ENCODE results near the gene TRIM60. TPM values are rescaled to one million over a fixed set of nuclear protein-coding genes. Genes with fewer than 3 reads are reported as not detected.
"Not testable (repeated sequence)": the region's sequence is repeated elsewhere in the genome, so short reads cannot be mapped to it uniquely, and the experiment has no call there.

TRIM60 gene
- total RNA-seq, 1 donor from 2014 or later: not detected

- no peaks in the 10 kb centered on the region for H3K27me3 Mint-ChIP-seq
- no peak for DNase-seq
- H3K4me1 Mint-ChIP-seq: no peaks in the 10 kb centered on the region
- intact Hi-C loops (cut with micrococcal nuclease): no loop called here
- H3K36me3 Mint-ChIP-seq (ENCODE audit: low read depth): peaks cover 44% of the 10 kb centered on the region
- ChIA-PET CTCF (interaction anchor here (1.0 kb wide), 1 partner anchor 17 kb away, joined by 4 read pairs; no protein-coding TSS in a partner anchor), POLR2A (no interaction called here)
- ATAC-seq (ENCODE audit: low read depth): no peak
- H3K27ac Mint-ChIP-seq: no peak overlapping the region
- no peak overlapping the region for H3K4me3 Mint-ChIP-seq
- TF ChIP-seq CTCF (IDR thresholded peaks at IDR 0.05): no peak
- no peaks in the 10 kb centered on the region for H3K9me3 Mint-ChIP-seq
These were observed 47.7 kb downstream of the TRIM60 start for GRCh38 chr4:165079476-165079875.

GRCh38 chr4:165084787-165085186 lies 53.0 kb downstream of the TRIM60 start:
- DNase-seq; intact Hi-C loops (cut with micrococcal nuclease); H3K4me3 Mint-ChIP-seq; CTCF ChIA-PET; H3K9me3 Mint-ChIP-seq; H3K27me3 Mint-ChIP-seq; H3K27ac Mint-ChIP-seq; H3K4me1 Mint-ChIP-seq; POLR2A ChIA-PET; ATAC-seq (ENCODE audit: low read depth): not testable (repeated sequence)
- H3K36me3 Mint-ChIP-seq (ENCODE audit: low read depth): peaks cover 54% of the 10 kb centered on the region

- no peaks in the 10 kb centered on the region for H3K4me1 Mint-ChIP-seq
- no peaks in the 10 kb centered on the region for H3K9me3 Mint-ChIP-seq
- DNase-seq: no peak
- H3K36me3 Mint-ChIP-seq (ENCODE audit: low read depth): peaks cover 56% of the 10 kb centered on the region
- no peak overlapping the region for H3K27ac Mint-ChIP-seq
- ATAC-seq (ENCODE audit: low read depth): no peak
- H3K27me3 Mint-ChIP-seq: no peaks in the 10 kb centered on the region
- intact Hi-C loops (cut with micrococcal nuclease): no loop called here
- ChIA-PET POLR2A (no interaction called here), CTCF (no interaction called here)
- H3K4me3 Mint-ChIP-seq: no peak overlapping the region
- TF ChIP-seq CTCF (IDR thresholded peaks at IDR 0.05): no peak
These were observed 54.1 kb downstream of the TRIM60 start for GRCh38 chr4:165085946-165086345.

GRCh38 chr4:165088366-165088765 lies 56.6 kb downstream of the TRIM60 start:
- Mint-ChIP-seq H3K4me1 (no peaks in the 10 kb centered on the region), H3K4me3 (no peak overlapping the region), H3K27ac (no peak overlapping the region), H3K36me3 (ENCODE audit: low read depth) (peaks cover 71% of the 10 kb centered on the region), H3K9me3 (no peaks in the 10 kb centered on the region), H3K27me3 (no peaks in the 10 kb centered on the region)
- intact Hi-C loops (cut with micrococcal nuclease): no loop called here
- DNase-seq: no peak
- ChIA-PET CTCF (no interaction called here), POLR2A (no interaction called here)
- no peak for TF ChIP-seq CTCF (IDR thresholded peaks at IDR 0.05)
- no peak for ATAC-seq (ENCODE audit: low read depth)

Other genes with a start within 250 kb of the TRIM60 start
- not detected in 2 replicates for gene APELA, start 154.8 kb upstream of the TRIM60 start, total RNA-seq
- 2.1 and 3.6 TPM in 2 replicates for gene TRIM61, start 54.3 kb upstream of the TRIM60 start, total RNA-seq
- not detected in 2 replicates for gene TRIM75, start 21.9 kb downstream of the TRIM60 start, total RNA-seq
- 17.0 and 19.3 TPM in 2 replicates for gene TMEM192, start 80.9 kb downstream of the TRIM60 start, total RNA-seq
- 21.5 and 21.9 TPM in 2 replicates for gene KLHL2, start 175.6 kb downstream of the TRIM60 start, total RNA-seq